IPS-NIHi7 (cell line): ENCODE data around the gene SELENBP1.

Source experiments
- DNase-seq: peaks from one replicate; pipeline ENCODE4 v3.0.0; 2012; ENCODE audit warnings: mixed read lengths; ENCODE audit errors: extremely low spot score

The SELENBP1 gene

GRCh38 chr1:151344291-151344690, 28.2 kb downstream of the SELENBP1 start:
- DNase-seq, result no peak

GRCh38 chr1:151343587-151343986, 28.9 kb downstream of the SELENBP1 start:
- no peak for DNase-seq

DNA sequence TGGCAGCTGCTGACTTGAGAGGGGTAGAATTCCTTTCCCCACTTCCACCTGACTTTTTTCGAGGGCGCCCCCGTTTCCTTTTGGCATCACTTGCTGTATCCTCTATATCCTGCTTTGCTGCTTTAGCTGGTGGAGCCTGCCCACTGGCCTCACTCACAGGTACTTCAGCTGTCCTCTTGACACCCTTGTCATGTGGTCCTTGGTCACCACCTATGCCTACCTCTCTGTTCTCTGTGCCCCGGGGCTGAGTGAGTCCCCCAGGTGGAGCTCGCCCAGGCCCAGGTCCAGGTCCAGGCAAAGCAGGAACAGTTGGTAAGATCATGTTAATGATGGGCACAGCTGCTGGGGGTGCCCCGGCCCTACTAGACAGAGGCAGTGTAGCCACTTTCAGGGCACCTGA, 29.9 kb downstream of the SELENBP1 start:
- DNase-seq, result no peak

DNA sequence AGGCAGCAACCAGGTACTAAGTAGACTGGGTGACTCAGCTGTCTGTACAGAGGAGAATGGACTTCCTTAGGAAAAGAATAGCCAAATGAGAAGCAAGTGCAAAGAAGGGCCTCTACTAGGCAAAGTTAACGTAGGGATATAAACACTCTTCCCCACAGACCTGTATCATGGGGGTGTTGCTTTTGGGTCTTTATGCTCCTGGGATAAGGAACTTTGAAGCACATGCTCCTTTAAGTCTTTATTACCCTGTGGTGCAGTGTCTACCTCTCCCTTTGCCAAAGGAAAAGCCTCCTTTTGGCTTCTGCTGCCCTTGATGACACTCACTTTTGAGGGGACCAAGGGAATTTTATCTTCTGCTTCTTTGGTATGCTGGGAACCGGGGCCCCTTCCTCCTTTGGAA, 30.5 kb downstream of the SELENBP1 start:
- DNase-seq, result no peak

DNA sequence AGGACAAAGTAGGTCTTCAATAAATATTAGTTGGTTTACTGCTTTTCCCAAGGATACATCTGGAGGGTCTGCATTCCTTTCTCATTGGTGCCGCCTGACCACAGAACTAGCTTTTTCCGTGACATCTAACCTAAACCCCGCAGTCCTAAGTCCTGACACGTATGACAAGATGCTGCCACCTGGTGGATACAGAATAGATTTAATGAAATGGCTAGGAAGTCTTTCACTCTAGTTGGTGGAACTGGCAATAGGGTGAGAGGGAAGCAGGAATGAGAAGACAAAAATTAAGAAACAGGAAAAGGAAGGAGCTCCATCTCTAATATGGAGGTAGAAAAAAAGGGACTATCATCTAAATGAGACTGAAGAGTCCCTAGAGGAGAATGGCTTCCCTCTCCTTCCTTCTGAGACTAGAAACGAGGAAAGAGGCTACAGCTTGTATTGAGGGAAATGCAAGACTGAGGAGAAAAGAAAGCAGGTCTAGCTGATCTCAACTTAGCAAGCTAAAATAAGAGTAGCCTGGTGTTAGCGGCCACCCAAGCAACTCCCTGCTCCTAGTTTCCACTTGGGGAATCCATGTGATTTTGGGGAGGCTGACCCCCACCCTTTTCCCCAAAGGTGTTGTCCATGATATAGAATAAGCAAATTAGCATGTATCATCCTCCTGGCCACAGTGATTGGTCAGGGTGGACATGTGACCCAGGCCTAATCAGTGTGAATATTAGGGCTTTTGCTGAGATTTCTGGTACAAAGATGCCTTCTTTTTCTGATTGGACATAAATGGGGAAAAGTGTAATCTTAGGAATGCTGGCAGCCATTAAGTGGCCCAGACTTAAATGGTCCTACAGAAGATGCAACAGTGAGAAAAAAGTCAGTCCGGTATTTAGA, 31.4 kb downstream of the SELENBP1 start:
- peak; percentile 71 for DNase-seq

- no peak for DNase-seq
Observed at GRCh38 chr1:151336556-151336955, 35.9 kb downstream of the SELENBP1 start.

DNA sequence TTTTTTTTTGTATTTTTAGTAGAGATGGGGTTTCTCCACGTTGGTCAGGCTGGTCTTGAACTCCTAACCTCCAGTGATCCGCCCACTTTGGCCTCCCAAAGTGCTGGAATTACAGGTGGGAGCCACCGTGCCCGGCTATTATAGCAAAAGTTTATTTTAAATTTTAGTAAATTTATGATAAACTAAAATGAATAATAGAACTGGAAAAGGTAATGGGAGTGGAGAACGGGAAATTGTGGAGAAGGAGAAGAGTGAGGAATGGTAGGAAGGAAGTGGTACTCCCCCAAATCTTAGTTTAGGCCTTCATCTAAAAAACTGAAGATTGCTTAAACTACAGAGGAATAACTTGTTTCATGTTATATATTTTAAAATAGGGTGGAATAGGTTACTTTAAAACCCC, 37.7 kb downstream of the SELENBP1 start:
- no peak for DNase-seq

DNA sequence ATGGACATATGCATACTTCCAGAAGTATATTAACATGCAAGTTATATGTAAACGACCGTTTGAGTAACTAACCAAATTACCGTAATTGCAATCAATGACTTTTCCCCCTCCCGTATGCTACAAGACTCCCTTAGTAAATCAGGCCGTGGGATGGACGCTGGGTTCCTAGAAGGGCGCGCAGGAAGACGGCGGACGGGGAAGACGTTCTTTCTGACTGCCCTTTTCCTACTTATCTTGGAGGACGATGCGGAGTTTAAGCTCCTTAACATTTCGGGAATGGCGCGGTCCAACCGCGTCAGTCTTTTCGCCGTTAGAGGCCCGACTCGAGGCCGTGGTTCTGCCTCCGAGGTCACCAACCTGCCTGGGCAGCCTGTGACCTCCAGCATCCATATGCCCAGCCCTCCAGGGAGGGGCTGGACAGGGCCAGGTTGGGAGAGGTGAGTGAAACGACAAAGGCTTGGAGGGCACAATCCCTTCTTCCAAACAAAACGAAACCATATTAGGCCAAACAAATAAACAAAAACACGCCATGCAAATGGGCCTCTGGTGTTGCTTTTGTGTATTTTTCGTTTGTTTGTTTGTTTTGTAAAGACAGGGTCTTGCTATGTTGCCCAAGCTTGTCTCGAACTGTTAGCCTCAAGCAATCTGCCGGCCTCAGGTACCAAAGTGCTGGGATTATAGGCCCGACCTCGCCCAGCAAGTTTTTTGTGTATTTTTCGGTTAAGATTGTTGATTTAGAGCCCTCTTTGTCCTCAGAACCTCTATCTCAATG, 44.4 kb downstream of the SELENBP1 start:
- DNase-seq, result peak; percentile 41

GRCh38 chr1:151327223-151327902, 45.1 kb downstream of the SELENBP1 start, which contains the start of gene PI4KB:
Gene PI4KB, minus strand, starts transcription at chr1:151327416. Its CDS starts 10,935 bp downstream, at chr1:151316481.
- peak; percentile 98 for DNase-seq

DNA sequence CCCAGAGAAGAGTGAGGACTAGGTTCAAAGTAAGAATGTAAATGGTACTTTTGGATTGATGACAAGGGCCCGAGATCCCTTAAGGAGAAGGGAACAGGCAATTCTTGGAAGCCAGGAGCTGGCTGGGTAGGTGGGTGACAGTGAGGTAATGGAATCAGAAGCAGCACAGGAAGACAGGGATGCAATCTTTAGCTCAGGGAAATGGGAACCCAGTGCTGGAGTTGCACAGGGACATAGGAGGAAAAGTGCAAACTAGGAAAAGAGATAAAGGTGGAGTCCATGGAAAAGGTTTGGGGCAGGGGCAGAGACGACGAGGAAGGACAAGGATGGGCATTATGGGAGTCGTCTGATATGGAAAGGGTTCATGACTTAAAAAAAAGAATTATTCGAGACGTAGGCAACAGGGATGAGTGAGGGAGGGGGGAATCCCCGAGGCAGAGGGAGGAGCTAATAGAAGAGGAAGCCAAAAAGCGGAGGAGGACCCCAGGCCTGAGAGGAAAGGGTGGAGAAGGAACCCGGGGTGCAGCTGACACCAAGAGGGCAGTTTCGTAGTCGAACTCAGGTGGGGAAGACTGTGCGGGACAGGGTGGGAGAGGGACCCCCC, 45.8 kb downstream of the SELENBP1 start:
- DNase-seq, result peak; percentile 61

GRCh38 chr1:151325646-151326429, 46.7 kb downstream of the SELENBP1 start:
- DNase-seq, result no peak

DNA sequence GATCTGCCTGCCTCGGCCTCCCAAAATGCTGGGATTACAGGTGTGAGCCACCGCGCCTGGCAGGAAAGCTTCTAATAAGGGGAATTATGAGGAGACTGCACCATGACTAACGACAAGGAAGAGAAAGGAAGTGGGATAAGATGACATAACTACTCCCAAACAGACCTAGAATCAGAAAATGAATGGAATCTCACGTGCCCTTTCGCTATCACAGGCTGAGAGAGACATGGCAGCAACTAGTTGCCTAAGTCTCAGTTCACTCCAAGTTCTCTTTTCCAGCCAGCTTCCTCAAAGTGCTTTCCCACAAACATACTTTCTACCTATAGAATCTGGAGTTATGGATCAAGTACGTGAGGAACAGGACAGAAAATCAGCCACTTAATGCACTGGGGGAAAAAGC, 47.3 kb downstream of the SELENBP1 start:
- DNase-seq, result no peak

DNA sequence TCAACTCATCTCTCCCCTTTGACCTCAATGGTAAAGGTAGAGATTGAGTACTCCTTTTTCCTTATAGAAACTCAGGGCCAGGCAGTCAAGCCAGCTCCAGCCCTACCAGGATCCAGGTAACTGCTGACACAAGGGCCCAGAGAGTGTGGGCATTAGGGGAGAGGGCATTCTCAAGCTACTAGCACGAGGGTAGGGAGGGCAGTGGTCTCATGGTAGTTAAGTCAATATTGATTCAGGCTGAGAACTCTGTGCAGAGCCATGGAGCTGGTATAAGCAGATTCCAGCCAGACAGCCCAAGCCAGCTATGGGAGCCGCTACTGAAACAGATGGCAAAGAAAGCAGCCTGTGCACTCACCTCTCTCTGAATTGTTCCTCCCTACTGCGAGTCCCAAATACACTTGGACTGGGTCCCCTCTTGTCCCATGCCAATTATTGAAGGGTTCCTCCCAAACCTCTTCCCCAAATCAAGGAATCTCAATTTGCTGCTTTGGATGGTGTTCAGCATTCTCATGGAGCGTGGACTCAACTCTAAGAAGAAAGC, 48.0 kb downstream of the SELENBP1 start:
- DNase-seq, result no peak

DNA sequence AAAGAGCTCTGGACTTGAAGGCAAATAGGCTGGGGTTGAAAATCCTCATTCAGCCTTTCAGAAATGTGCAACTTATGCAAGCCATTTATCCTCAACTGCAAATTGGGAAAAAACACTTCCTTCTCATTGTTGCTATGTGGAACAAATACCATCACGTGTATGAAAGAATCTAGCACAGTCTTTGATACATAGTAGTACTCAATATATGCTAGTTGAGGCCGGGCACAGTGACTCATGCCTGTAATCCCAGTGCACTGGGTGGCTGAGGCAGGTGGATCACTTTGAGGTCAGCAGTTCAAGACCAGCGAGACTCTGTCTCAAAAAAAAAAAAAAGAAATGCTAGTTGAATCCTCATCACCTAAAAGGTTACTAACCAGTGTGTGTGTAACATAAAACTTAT, 53.5 kb downstream of the SELENBP1 start:
- DNase-seq, result no peak

- no peak for DNase-seq
Observed at GRCh38 chr1:151315565-151316235, 56.8 kb downstream of the SELENBP1 start.
